Measurements from ENCODE around the gene IL19. TPM values are rescaled to one million over a fixed set of nuclear protein-coding genes. Genes with fewer than 3 reads are reported as not detected.

Gene IL19
- polyA plus RNA-seq, 1 experiment: 0.07 TPM

DNA sequence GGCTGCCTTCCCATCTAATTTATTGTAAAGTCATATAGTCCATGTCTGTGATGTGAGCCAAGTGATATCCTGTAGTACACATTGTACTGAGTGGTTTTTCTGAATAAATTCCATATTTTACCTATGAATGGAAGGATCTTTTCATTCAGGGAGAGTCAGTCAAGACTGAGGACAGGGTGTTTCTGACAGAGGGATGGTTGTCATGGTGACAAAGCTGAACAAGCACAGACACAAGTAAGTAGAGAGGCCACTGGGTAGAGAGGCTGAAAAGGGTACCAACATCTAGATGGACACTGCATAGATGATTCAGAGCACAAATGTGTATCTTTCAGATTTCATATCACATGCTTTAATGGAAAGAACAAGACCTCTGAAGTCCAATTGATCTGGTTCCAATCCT is 72.3 kb downstream of the IL19 start:
- Histone ChIP-seq H3K27ac (ENCODE audit: low read depth, low read length) (no peak overlapping the region), H3K4me3 (ENCODE audit: low read depth, low read length) (no peak overlapping the region), H3K9me3 (ENCODE audit: control insufficient read depth, insufficient read depth, low read length) (no peaks in the 10 kb centered on the region), H3K27me3 (ENCODE audit: control insufficient read depth, insufficient read depth, low read length) (no peaks in the 10 kb centered on the region)
- ChIA-PET CTCF (interaction anchor here (0.8 kb wide), 1 partner anchor 10 kb away, joined by 3 read pairs; no protein-coding TSS in a partner anchor), POLR2A (no interaction called here)
- TF ChIP-seq, protein P1, sequence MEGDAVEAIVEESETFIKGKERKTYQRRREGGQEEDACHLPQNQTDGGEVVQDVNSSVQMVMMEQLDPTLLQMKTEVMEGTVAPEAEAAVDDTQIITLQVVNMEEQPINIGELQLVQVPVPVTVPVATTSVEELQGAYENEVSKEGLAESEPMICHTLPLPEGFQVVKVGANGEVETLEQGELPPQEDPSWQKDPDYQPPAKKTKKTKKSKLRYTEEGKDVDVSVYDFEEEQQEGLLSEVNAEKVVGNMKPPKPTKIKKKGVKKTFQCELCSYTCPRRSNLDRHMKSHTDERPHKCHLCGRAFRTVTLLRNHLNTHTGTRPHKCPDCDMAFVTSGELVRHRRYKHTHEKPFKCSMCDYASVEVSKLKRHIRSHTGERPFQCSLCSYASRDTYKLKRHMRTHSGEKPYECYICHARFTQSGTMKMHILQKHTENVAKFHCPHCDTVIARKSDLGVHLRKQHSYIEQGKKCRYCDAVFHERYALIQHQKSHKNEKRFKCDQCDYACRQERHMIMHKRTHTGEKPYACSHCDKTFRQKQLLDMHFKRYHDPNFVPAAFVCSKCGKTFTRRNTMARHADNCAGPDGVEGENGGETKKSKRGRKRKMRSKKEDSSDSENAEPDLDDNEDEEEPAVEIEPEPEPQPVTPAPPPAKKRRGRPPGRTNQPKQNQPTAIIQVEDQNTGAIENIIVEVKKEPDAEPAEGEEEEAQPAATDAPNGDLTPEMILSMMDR (IDR thresholded peaks at IDR 0.05; ENCODE audit: low read depth, low read length): no peak
- no peak for DNase-seq (ENCODE audit: low read depth, low spot score)

DNA sequence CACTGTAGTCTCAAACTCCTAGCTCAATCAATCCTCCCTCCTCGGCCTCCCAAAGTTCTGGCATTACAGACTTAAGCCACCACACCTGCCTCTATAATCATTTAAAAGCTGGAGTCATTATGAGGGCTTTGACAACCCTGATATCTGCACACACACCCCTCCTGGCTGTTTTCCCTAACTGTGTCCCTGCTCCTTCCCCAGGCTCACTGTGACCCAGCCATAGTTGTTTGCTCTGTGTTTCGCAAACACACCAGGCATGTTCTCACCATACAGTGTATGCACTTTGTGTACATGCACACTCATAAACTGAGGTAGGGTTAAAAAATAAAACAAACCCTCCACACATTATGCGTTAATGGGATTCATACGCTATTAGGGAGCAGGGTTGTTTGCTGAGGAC is 73.1 kb downstream of the IL19 start:
- TF ChIP-seq, protein P1 (IDR thresholded peaks at IDR 0.05; ENCODE audit: low read depth, low read length): no peak
- POLR2A ChIA-PET: no interaction called here

DNA sequence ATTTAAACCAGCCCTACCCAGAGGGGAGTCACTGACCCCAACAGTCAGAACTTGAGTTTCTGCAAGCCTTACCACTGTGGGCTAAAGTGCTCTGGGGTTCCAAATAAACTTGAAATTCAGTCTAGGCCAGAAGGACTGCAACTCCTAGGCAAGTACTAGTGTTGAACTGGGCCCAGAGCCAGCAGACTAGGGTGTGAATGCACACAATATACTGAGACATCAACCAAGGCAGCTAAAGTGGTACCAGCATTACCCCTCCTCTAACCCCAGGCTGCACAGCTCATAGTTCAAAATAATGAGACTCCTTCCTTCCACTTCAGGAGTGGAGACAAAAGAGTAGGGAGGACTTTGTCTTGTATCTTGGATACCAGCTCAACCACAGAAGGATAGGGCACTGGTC is 75.9 kb downstream of the IL19 start:
- TF ChIP-seq, protein P1 (IDR thresholded peaks at IDR 0.05; ENCODE audit: low read depth, low read length): no peak
- H3K9me3 ChIP-seq (ENCODE audit: control insufficient read depth, insufficient read depth, low read length): no peaks in the 10 kb centered on the region
- ChIA-PET CTCF (interaction anchor here (2.5 kb wide), 1 partner anchor 19 kb away, joined by 10 read pairs; the partner anchor contains the start of gene IL20), POLR2A (no interaction called here)
- no peak overlapping the region for H3K4me3 ChIP-seq (ENCODE audit: low read depth, low read length)
- no peaks in the 10 kb centered on the region for H3K27me3 ChIP-seq (ENCODE audit: control insufficient read depth, insufficient read depth, low read length)
- no peak for DNase-seq (ENCODE audit: low read depth, low spot score)
- no peak overlapping the region for H3K27ac ChIP-seq (ENCODE audit: low read depth, low read length)

More for the DNA sequence above, 73.1 kb downstream of the IL19 start:
- no peak overlapping the region for H3K27ac ChIP-seq (ENCODE audit: low read depth, low read length)
- CTCF ChIA-PET: no interaction called here
- no peaks in the 10 kb centered on the region for H3K27me3 ChIP-seq (ENCODE audit: control insufficient read depth, insufficient read depth, low read length)
- DNase-seq (ENCODE audit: low read depth, low spot score): no peak
- H3K9me3 ChIP-seq (ENCODE audit: control insufficient read depth, insufficient read depth, low read length): no peaks in the 10 kb centered on the region
- no peak overlapping the region for H3K4me3 ChIP-seq (ENCODE audit: low read depth, low read length)

DNA sequence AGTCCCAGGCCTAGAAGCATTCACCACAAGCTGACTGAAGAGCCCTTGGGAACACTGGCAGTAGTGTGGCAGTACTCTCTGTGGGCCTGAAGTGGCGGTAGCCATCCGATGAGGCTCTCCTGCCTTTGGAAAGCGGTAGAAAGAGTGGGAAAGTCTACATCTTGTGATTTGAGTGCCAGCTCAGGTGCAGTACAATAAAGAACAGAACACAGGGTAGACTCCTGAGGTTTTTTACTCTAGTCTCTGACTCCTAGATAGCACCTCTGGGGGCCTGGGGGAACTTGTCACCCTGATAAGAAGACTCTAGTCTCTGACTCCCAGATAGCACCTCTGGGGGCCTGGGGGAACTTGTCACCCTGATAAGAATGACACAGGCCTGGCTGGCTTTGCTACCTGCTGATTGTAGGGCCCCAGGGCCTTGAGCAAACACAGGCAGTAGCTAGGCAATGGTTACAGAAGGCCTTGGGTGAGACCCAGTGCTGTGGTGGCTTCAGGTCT is 76.8 kb downstream of the IL19 start:
- DNase-seq (ENCODE audit: low read depth, low spot score): no peak
- ChIA-PET POLR2A (no interaction called here), CTCF (interaction anchor here (0.6 to 2.4 kb wide), 3 partner anchors 18 to 183 kb away, joined by 3 to 15 read pairs (median 3); partner anchors contain the start of gene IL20)
- Histone ChIP-seq H3K9me3 (ENCODE audit: control insufficient read depth, insufficient read depth, low read length) (no peaks in the 10 kb centered on the region), H3K27me3 (ENCODE audit: control insufficient read depth, insufficient read depth, low read length) (no peaks in the 10 kb centered on the region), H3K4me3 (ENCODE audit: low read depth, low read length) (no peak overlapping the region), H3K27ac (ENCODE audit: low read depth, low read length) (no peak overlapping the region)
- TF ChIP-seq, protein P1 (IDR thresholded peaks at IDR 0.05; ENCODE audit: low read depth, low read length): no peak

DNA sequence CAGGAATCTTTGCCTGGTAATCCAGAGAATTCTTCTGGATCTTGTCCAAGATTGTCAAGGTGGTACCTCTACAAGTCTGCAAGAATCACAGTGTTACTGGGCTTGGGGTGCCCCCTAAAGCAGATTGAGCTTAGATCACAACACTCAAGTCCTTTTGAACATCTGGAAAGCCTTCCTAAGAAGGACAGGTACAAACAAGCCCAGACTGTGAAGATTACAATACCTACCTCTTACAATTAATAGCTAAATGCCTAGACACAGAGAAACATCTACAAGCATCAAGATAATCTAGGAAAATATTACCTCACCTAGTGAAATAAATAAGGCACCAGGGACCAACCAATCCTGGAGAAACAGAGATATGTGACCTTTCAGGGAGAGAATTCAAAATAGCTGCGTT is 77.4 kb downstream of the IL19 start:
- Histone ChIP-seq H3K27me3 (ENCODE audit: control insufficient read depth, insufficient read depth, low read length) (no peaks in the 10 kb centered on the region), H3K27ac (ENCODE audit: low read depth, low read length) (no peak overlapping the region), H3K9me3 (ENCODE audit: control insufficient read depth, insufficient read depth, low read length) (no peaks in the 10 kb centered on the region), H3K4me3 (ENCODE audit: low read depth, low read length) (no peak overlapping the region)
- no peak for DNase-seq (ENCODE audit: low read depth, low spot score)
- ChIA-PET CTCF (interaction anchor here (0.6 to 2.4 kb wide), 3 partner anchors 17 to 184 kb away, joined by 3 to 15 read pairs (median 3); partner anchors contain the start of gene IL20), POLR2A (no interaction called here)
- TF ChIP-seq, protein P1 (IDR thresholded peaks at IDR 0.05; ENCODE audit: low read depth, low read length): no peak
